22Rv1 (cell line): ENCODE results near the gene SCAP.

Experiments used
- CTCF ChIP-seq: fragments of 450-650 bp; IDR thresholded peaks from 2 replicates; pipeline ENCODE4 v1.5.1; 2017; ENCODE audit warnings: mild to moderate bottlenecking
- ZFX ChIP-seq: fragments of 450-650 bp; IDR thresholded peaks from 2 replicates; pipeline ENCODE4 v1.6.1; 2017; ENCODE audit warnings: antibody characterized with exemption, borderline replicate concordance

- TF ChIP-seq CTCF (no peak), ZFX (no peak)
Observed at GRCh38 chr3:47455806-47456452, 19.8 kb downstream of the SCAP start.
